GM12874 (cell line): ENCODE results near the gene CHD6.

Experiments used
- CTCF ChIP-seq: IDR thresholded peaks from 2 replicates; pipeline ENCODE4 v1.5.1; 2011; ENCODE audit warnings: low read depth, mild to moderate bottlenecking, control low read depth, low read length, moderate library complexity; ENCODE audit not compliant: insufficient read depth

Gene CHD6

GRCh38 chr20:41480054-41480770, 138.0 kb downstream of the CHD6 start:
- no peak for TF ChIP-seq CTCF

GRCh38 chr20:41479113-41479512, 139.1 kb downstream of the CHD6 start:
- TF ChIP-seq CTCF = no peak

DNA sequence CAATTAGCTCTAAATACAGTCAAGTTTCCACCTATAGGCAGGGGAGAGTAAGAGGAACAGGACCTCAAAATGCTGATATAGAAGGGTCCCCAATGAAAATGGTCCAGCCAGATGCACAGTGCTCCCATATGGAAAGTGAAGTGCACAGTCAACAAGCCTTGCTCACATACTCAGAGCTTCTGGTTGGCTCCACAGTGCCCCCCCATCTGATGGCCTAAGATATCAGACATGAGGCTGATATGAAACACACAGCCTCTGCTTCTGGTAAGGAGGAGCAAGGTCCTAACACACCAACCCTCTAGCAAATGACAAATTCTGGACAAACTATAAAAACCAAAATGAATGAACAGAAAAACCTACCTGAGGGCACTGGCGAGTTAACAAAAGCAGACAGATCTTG, 140.2 kb downstream of the CHD6 start:
- TF ChIP-seq CTCF = no peak

- no peak for TF ChIP-seq CTCF
These were observed 141.7 kb downstream of the CHD6 start for GRCh38 chr20:41476446-41476845.

DNA sequence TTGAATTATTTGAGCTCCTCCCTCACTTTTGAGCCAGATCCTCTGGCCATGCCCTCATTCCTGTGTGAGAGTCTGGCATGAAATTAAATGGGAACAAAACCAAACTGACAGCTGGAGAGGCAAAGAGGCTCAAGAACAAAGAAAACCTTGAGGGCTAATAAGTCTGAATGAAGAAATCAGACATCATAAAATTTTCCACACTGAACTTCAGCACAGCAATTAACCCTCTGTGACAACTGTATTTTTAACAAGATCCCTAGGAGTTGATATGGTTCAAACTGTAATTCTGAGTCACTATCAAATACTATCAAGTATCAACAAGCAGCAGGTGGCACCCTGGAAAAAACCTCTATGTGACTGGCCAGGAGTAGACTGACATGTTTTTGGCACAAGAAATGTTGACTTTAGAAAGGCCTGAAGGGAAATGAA, 142.2 kb downstream of the CHD6 start:
- no peak for TF ChIP-seq CTCF

DNA sequence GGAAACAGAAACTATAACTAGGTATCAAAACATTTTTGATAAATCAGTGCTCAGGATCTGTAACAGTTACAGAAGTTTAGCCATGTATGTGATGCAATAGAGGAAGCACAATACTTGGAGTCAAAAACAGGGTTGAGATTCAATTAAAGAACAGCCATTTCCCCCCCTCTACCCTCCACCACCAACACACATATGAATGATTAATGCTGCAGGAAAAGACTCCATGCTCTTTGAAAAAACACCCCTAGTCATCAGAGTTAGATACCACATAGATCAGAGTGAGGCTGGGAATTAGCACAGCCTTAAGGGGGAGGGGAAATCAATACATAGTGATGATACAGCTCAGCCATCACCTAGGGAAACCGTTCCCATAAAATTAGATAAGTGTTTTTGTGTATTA, 142.7 kb downstream of the CHD6 start:
- no peak for TF ChIP-seq CTCF

GRCh38 chr20:41470362-41471095, 147.6 kb downstream of the CHD6 start:
- no peak for TF ChIP-seq CTCF
